ENCODE data around the gene RPL10.

RPL10 gene

GRCh38 chrX:154401045-154401799 is 3.0 kb downstream of the RPL10 start:
- DNase-seq (ENCODE audit: low read depth), result peak; percentile 43

- peak; percentile 37 for DNase-seq (ENCODE audit: low read depth)
Observed at GRCh38 chrX:154401918-154402621, 3.9 kb downstream of the RPL10 start.

- DNase-seq (ENCODE audit: low read depth), result no peak
Observed at GRCh38 chrX:154402622-154403127, 4.5 kb downstream of the RPL10 start.

GRCh38 chrX:154403192-154403591 is 5.0 kb downstream of the RPL10 start:
- no peak for DNase-seq (ENCODE audit: low read depth)

- no peak for DNase-seq (ENCODE audit: low read depth)
Observed at GRCh38 chrX:154403858-154404257, 5.7 kb downstream of the RPL10 start.

GRCh38 chrX:154404625-154405192 is 6.5 kb downstream of the RPL10 start:
- DNase-seq (ENCODE audit: low read depth), result no peak

GRCh38 chrX:154408659-154409221 is 10.6 kb downstream of the RPL10 start:
- no peak for DNase-seq (ENCODE audit: low read depth)

- DNase-seq (ENCODE audit: low read depth), result peak; percentile 91
Observed at GRCh38 chrX:154409222-154409871, 11.2 kb downstream of the RPL10 start, which contains the start of gene DNASE1L1. Gene DNASE1L1, minus strand, starts transcription at chrX:154409254. Its CDS starts 3,686 bp downstream, at chrX:154405568.

- DNase-seq (ENCODE audit: low read depth), result peak; percentile 49
Observed at GRCh38 chrX:154411981-154412340, 13.8 kb downstream of the RPL10 start.

- DNase-seq (ENCODE audit: low read depth), result peak; percentile 17
Observed at GRCh38 chrX:154412468-154412867, 14.3 kb downstream of the RPL10 start.

GRCh38 chrX:154413142-154413541 is 15.0 kb downstream of the RPL10 start:
- no peak for DNase-seq (ENCODE audit: low read depth)

- no peak for DNase-seq (ENCODE audit: low read depth)
Observed at GRCh38 chrX:154417157-154417556, 19.0 kb downstream of the RPL10 start.

- DNase-seq (ENCODE audit: low read depth), result no peak
Observed at GRCh38 chrX:154419189-154419588, 21.0 kb downstream of the RPL10 start.

GRCh38 chrX:154419688-154420401 is 21.7 kb downstream of the RPL10 start:
- no peak for DNase-seq (ENCODE audit: low read depth)

- no peak for DNase-seq (ENCODE audit: low read depth)
Observed at GRCh38 chrX:154420402-154420756, 22.2 kb downstream of the RPL10 start.

GRCh38 chrX:154426916-154427770 is 29.0 kb downstream of the RPL10 start:
- DNase-seq (ENCODE audit: low read depth), result peak; percentile 27

GRCh38 chrX:154428176-154429171 is 30.3 kb downstream of the RPL10 start, which contains the start of gene ATP6AP1:
Gene ATP6AP1, plus strand, starts transcription at chrX:154428677. Its CDS starts 16 bp downstream, at chrX:154428693.
- peak; percentile 94 for DNase-seq (ENCODE audit: low read depth)

- no peak for DNase-seq (ENCODE audit: low read depth)
Observed at GRCh38 chrX:154429711-154430110, 31.5 kb downstream of the RPL10 start.

GRCh38 chrX:154430479-154430878 is 32.3 kb downstream of the RPL10 start:
- no peak for DNase-seq (ENCODE audit: low read depth)
